ENCODE measurements around the gene CRYL1.

The CRYL1 gene

DNA sequence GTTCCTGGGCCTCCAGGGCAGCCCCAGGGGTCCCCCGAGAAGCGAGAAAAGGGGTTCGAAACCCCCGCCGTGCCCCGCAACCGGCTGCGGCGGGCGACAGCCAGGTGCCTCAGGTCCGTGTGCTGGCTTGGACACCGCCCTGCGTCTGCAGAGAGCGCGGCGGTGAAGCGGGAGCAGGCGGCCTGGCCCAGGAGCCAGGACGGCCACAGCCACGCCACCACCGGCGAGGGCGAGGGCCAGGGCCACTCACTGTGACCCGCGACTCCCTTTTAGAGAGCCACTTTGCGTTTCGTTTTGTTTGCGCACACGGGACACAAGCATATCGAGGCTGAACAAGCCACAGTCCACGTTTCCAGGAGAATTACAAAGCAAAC lies 110.4 kb downstream of the CRYL1 start:
- DNase-seq, result no peak

DNA sequence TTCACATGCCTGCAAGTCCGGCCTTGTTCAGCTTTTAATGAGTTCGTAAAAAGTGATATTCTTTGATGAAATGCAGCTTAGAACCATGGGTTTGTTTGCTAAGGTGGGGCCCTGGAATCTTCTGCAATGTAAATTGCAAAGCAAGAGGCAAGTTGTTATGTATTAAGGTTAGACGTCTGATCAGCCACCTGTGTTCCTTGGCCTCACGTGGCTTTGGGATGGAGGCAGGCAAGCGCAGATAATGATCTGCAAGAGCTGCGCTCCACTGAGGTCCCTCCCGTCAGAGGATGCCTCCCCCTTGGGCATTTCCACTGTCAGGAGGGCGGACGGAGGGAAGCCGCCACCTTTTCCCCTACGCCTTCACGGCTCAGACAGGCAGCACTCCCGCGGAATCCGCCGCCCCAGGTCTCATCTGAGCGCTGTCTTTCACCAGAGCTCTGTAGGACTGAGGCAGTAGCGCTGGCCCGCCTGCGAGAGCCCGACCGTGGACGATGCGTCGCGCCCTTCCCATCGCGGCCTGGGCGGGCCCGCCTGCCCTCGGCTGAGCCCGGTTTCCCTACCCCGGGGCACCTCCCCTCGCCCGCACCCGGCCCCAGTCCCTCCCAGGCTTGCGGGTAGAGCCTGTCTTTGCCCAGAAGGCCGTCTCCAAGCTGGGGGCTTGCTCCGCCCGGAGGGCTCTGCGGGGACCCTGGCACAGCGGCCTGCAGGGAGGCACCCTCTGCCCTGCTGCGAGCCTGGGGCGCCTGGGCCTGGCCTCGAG lies 110.9 kb downstream of the CRYL1 start:
- DNase-seq, result no peak

GRCh38 chr13:20412691-20413355 lies 112.8 kb downstream of the CRYL1 start:
- no peak for DNase-seq

DNA sequence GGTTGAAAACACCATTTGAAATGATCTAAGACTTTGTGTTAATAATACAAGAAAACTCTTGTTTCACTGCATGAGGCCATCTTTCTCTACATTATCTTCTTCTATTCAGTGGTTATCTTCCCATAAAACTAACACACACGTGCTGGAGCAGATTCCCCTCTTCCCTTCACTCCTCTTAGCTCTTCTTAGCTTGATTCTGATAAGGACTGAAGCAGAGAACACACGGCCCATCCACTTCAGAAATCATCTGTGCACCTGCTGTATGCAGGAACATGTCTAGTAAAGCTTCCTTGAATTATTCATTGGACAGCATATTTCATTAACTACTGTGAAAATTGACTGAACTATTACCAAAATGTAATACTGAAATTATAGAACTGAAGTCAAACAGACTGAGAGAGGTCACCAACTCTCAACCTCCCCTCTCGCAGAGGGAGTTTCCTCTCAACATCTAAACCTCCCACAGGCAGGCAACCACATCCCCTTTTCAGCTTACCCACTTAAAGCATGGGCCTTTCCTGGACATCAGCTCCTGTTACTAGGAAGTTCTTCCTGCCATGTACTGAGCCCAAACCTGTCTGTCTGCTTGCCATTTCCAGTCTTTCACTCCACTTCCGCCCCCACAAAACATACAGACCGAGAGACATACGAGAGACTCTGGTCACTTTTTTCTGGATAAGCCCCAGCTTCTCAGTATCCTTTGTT lies 113.9 kb downstream of the CRYL1 start:
- no peak for DNase-seq

GRCh38 chr13:20410726-20411125 lies 114.9 kb downstream of the CRYL1 start:
- DNase-seq, result no peak

- no peak for DNase-seq
These were observed 117.5 kb downstream of the CRYL1 start for GRCh38 chr13:20408181-20408580.

DNA sequence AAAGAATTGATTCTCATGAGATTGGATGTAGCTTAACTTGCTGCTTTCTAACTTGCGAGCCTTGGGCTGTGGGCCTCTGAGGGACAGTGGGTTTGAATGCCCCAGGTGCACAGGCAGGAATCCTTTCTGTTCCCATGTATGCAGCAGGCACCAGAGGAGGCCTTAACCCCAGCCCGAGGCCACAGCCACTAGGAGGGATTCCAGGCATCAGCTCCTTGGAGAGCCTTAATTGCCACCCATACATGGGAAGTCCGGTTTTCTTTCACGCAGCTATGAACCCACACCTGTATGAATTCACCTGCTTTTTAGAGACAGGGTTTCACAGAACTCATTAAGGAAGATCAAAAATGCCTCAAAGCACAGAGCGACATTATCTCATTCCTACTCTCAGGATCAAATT lies 117.9 kb downstream of the CRYL1 start:
- no peak for DNase-seq

DNA sequence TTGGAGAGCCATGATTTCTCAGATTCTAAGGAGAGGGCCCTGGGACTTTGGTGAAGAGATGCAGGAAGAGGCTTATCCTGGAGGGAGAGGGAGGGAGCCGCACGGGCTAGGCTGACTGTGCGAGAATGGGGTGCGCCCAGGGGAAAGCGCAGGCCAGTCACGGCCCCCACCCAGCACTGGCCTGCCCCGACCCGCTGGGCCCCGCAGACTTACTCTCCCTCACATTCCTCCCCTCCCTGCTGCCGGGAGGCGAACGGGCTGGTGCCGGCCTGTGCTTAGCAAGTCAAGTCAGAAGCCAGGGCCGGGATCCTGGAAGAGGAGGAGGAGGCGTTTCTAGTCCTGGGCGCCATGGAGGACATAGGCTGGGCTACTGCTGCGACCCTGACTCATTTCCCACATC lies 120.0 kb downstream of the CRYL1 start:
- DNase-seq, result no peak

- no peak for DNase-seq
These were observed 121.0 kb downstream of the CRYL1 start for GRCh38 chr13:20404488-20405222.

DNA sequence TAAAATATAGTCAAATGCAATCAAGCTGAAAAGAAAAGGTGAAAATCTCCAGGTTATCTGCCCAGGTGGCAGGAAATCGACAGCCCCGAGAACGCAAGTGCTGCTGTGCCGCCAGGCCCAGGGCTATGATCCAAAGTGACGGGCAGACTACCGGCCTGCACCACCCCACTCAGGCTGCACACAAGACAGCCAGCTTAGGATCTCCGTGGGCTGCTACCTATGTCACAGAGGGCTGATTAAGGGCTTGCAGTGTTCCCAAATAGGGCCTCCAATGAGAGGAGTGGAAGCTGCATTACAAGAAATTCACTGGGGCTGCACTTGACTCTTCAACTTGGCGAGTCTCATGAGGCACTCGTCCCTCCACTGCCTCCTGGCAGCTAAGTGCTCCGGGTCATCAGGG lies 121.8 kb downstream of the CRYL1 start:
- DNase-seq, result no peak

DNA sequence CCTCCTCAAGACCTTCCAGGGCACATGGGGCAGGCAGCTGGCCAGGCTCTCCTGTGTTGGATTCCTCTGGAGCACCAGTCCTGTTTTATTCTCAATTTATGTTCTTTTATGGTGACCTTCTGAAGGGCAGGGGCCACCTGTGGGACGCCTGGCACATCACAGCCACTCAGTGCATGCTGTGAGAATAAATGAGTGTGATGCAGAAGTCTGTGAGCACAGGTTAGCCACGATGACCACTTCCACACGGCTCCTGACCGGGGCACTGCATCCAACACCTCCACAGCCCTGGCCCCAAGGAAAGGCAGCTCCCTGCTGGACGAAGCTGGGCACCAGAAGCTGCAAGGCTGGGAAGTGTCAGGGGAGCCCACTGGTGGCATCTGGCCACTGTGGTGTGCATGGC lies 122.8 kb downstream of the CRYL1 start:
- DNase-seq, result no peak

- DNase-seq, result no peak
These were observed 123.5 kb downstream of the CRYL1 start for GRCh38 chr13:20401931-20402856.

DNA sequence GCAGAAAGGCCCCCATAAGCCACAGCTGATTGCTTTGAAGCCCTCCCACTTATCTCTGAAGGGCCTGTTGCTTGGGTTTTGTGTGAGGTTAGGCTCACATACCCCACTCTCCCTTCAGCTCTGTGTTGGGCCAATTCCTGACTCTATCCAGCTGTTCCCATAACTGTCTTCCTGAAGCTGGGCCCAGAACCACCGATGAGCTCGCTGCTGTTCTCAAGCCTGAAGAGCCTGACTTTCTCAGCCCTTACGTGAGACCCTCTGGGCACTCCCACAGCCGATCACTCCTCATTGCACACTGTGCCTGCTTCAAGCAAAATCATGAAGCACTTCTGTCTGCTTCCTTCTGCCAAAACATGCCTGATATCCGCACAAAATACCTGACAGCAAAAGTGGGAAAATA lies 124.1 kb downstream of the CRYL1 start:
- DNase-seq, result no peak

DNA sequence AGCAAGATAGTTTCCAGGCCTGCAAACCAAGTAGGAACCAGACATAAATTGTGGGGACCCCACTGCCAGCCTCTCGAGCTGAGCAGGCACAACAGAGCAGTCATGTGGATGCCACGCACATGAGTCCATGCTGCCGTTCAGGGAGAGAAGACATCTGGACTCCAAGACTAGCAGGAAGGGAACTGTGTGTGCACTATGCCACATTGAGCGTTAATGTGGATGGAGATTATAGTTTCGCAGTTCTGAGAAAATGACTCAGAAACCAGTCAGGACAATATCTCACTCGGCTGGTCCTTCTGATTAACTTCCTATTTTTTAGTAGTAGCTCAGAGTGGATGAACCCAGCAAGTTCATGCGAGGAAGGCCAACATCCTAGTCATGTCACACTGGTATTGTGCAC lies 124.9 kb downstream of the CRYL1 start:
- no peak for DNase-seq

DNA sequence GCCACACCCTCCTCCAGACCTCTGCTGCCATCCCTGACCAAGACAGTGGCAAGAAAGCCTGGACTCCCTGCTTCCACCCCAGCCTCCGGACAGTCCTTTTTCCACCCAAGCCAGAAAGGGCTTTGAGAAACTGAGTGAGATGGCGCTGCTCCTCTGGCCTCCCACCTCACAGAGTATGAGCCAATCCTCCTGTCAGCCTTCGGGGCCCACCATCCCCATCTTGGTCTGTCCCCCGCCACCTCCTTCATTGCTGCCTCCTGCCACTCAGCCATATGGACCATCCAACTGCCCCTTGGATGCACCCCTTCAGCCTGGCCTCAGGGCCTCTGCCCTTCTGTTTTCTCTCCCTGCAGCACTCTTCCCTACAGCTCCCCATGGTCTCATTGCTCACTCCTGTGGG lies 125.7 kb downstream of the CRYL1 start:
- no peak for DNase-seq

GRCh38 chr13:20399515-20399914 lies 126.1 kb downstream of the CRYL1 start:
- DNase-seq, result no peak

DNA sequence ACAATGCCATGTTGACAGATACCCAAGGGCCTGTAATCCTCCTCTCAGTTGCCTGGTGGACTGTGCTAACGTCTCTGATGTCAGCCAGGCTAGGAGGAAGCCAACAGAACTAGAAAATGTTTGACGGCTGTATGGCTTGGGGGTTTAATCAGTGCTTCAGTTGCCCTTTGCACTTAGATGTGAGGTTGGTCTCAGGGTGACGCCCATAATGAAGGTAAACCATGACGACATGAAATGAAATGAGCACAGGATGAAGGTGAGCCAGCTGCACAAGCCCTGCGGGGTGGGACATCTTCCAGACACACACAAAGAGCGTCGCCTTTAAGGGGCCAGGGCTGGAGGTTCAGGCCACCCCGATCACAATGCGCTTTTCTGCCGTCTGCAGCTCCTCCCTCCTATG lies 127.2 kb downstream of the CRYL1 start:
- no peak for DNase-seq

DNA sequence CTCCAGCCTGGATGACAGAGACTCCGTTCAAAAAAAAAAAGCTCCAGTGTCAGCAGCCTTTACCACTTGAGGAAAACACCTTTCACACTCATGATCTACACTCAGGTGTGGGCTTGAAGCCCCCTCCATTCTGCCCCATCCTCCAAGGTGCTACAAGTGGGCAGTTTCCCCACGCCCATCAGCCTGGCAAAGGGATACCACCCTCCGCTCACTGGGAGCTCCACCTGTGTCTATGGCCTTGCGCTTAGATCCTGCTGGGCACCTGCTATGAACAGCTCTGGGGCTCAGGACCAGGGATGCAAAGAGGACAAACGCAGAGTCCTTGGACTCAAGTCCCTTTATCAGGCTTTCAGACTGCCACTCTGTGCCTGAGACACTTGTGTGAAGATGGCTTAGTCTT lies 127.8 kb downstream of the CRYL1 start:
- no peak for DNase-seq

- DNase-seq, result no peak
These were observed 130.4 kb downstream of the CRYL1 start for GRCh38 chr13:20395061-20395916.

DNA sequence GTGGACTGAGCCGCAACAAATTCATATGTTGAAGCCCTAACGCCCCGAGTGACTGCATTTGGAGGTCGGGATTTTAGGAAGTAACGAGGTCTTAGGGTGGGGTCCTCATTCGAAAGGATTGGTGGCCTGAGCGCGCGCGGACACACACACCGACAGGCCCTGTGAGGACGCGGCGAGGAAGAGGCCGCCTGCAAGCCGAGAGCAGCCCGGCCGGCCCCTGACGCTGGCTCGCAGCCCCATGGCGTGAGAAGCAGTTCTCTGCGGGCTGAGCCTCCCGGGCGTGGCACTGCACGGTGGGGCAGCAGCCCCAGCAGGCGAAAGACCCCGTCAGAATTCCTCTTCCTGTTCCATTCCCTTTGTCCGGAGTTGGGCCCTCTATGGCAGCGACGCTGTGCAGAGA lies 131.2 kb downstream of the CRYL1 start:
- DNase-seq, result no peak

DNA sequence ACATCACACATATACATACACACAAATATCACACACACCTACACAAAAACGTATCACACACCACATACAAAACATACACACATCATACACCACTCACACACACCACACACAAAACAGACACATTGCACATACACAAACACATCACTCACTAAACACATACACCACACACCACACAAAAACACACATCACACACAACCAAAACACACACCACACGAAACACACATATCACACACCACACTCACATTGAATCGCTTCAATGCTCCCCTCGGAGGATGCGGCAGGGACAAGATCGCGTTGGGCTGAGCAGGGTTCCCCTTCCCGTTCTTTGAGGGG lies 131.5 kb downstream of the CRYL1 start:
- DNase-seq, result no peak

Data from amniotic stem cell (primary cell).